BJ (cell line): ENCODE measurements around the gene KATNBL1. TPM values are rescaled to one million over a fixed set of nuclear protein-coding genes. Genes with fewer than 3 reads are reported as not detected.

Experiments used
- CTCF ChIA-PET: fragments of 350-600 bp; formaldehyde crosslinking; extraction: SDS; loops from one replicate; lab custom pipeline; 2021; ENCODE audit warnings: antibody characterized with exemption, inconsistent platforms; lab: Yijun Ruan, JAX
- POLR2A ChIA-PET: fragments of 300-600 bp; sonication (Branson Sonifier 250); formaldehyde crosslinking; extraction: SDS; loops from one replicate; lab custom pipeline; 2021; ENCODE audit warnings: antibody characterized with exemption; lab: Charles Lee
- DNase-seq: peaks from one replicate; pipeline ENCODE4 v3.0.0-alpha.2; 2011; ENCODE audit warnings: low read depth
- H3K27me3 ChIP-seq: 2 replicates; pipeline ENCODE4 v1.6.0; 2011; ENCODE audit warnings: low read length; ENCODE audit not compliant: control insufficient read depth, insufficient read depth
- H3K36me3 ChIP-seq: 2 replicates; pipeline ENCODE4 v1.5.1; 2011; ENCODE audit warnings: low read length; ENCODE audit not compliant: control insufficient read depth, insufficient read depth
- H3K4me3 ChIP-seq: 2 replicates; pipeline ENCODE4 v1.5.1; 2011; ENCODE audit warnings: low read depth, mild to moderate bottlenecking, control low read depth, low read length
- polyA plus RNA-seq: library from polyadenylated mRNA; depleted of rRNA; stranded (reverse); fragments of >200 nt; gene quantifications from 2 replicates; pipeline ENCODE4 v1.2.3, GENCODE V29; 2011
- TF ChIP-seq, protein P1 (sequence below): IDR thresholded peaks from 2 replicates; pipeline ENCODE4 v1.5.1; 2011; ENCODE audit warnings: low read depth, mild to moderate bottlenecking, control low read depth, inconsistent platforms, low read length, moderate library complexity; ENCODE audit not compliant: insufficient read depth

Gene KATNBL1
- polyA plus RNA-seq, 1 experiment, result 17.3 TPM

DNA sequence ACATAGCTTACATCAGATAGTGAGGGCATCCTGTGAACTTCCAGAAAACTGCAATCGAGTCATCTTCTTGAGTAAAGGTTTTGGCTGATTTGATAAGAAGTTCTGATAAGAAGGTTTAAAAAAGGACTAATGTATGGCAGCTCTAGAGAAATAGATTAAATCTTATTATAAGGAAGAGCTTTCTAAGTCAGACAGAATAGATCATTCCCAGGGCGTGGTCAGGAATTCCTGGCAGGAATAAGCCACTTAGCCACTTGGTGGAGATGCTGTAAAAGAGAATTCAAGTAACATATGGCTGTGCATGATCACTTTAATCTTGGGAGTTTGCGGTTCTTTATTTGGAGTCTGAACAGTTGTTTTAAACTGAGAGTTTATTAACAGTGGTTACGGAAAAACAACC lies 90.6 kb downstream of the KATNBL1 start:
- Histone ChIP-seq H3K27me3 (no peaks in the 10 kb centered on the region; the same call in 1 of the 2 replicates), H3K36me3 (no peaks in the 10 kb centered on the region), H3K4me3 (no peak overlapping the region)
- TF ChIP-seq, protein P1, sequence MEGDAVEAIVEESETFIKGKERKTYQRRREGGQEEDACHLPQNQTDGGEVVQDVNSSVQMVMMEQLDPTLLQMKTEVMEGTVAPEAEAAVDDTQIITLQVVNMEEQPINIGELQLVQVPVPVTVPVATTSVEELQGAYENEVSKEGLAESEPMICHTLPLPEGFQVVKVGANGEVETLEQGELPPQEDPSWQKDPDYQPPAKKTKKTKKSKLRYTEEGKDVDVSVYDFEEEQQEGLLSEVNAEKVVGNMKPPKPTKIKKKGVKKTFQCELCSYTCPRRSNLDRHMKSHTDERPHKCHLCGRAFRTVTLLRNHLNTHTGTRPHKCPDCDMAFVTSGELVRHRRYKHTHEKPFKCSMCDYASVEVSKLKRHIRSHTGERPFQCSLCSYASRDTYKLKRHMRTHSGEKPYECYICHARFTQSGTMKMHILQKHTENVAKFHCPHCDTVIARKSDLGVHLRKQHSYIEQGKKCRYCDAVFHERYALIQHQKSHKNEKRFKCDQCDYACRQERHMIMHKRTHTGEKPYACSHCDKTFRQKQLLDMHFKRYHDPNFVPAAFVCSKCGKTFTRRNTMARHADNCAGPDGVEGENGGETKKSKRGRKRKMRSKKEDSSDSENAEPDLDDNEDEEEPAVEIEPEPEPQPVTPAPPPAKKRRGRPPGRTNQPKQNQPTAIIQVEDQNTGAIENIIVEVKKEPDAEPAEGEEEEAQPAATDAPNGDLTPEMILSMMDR, result 0 out of 2 replicates have a peak, but pooled peaks have one; percentile 18
- CTCF ChIA-PET, result interaction anchor here (1.5 to 1.8 kb wide), 3 partner anchors 9 to 248 kb away, joined by 5 to 13 read pairs (median 6); partner anchors contain the start of gene LPCAT4
- POLR2A ChIA-PET, result interaction anchor here (0.6 kb wide), 1 partner anchor 15 kb away, joined by 3 read pairs; no protein-coding TSS in a partner anchor
- no peak for DNase-seq

DNA sequence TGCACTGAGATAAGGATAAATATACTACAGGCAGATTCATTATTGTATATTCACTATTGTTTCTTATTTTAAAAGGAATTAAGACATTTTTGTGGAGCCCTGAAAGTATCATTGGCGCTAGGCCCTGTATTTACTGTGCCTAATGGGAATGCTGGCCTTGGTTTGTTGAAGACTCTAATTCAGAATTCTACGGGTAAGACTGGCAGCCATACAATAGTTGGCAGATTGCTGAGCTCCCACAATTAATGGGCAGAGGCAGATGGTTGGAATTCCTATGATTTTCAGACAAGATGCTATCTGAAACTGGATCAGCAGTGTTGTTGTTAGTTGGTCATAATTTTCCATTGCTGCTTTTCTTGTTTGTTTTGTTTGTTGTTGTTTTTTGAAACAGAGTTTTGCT lies 93.3 kb downstream of the KATNBL1 start:
- no peaks in the 10 kb centered on the region for H3K36me3 ChIP-seq
- ChIA-PET POLR2A (no interaction called here), CTCF (interaction anchor here (1.0 kb wide), 1 partner anchor 93 kb away, joined by 5 read pairs; the partner anchor contains the start of gene KATNBL1)
- H3K27me3 ChIP-seq, result no peaks in the 10 kb centered on the region; the same call in 1 of the 2 replicates
- TF ChIP-seq, protein P1, result no peak
- H3K4me3 ChIP-seq, result no peak overlapping the region
- no peak for DNase-seq

DNA sequence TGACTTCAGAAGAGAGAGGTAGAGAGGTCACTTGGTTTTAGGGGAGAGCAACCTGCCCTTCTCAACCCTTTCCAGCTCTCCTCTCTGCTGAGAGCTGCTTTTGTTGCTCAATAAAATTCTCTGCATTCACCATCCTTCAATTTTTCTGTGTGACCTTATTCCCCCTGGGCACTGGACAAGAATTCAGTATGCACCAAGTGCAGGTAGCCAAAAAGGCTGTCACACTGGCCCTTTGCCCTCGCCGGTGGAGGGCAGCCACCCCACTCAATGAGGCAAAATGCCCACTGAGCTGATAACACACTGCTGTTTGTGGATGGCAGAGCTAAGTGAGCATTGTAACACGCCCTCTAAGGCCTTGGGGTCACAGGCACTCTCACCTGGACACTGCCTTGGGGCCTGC lies 95.2 kb downstream of the KATNBL1 start:
- POLR2A ChIA-PET, result no interaction called here

DNA sequence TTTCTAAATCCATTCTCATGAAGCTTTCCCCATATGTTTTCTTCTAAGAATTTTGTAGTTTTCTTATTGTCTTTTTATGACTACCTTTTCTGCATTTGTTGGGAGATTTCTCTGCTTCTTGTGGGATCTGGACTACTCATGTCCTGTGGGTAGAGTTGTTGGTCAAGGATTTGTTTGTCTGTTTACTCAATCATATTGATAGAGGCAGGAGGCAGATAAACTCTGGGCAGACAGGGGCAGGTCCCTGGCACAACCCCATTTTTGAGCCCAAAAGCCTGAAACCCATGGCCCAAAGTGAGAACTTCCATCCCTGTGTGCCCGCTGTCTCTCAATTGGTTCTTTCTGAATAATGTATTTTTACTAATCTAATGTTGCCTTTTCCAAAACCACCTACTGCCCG lies 95.7 kb downstream of the KATNBL1 start:
- Histone ChIP-seq H3K36me3 (no peaks in the 10 kb centered on the region), H3K4me3 (no peak overlapping the region), H3K27me3 (no peaks in the 10 kb centered on the region; the same call in 1 of the 2 replicates)
- no peak for DNase-seq
- TF ChIP-seq, protein P1, result no peak
- POLR2A ChIA-PET, result no interaction called here
- CTCF ChIA-PET, result interaction anchor here (1.4 to 8.2 kb wide), 2 partner anchors 96 to 254 kb away, joined by 4 to 124 read pairs; partner anchors contain the start of gene KATNBL1

More for the DNA sequence above, 95.2 kb downstream of the KATNBL1 start:
- Histone ChIP-seq H3K36me3 (no peaks in the 10 kb centered on the region), H3K27me3 (no peaks in the 10 kb centered on the region; the same call in 1 of the 2 replicates), H3K4me3 (no peak overlapping the region)
- CTCF ChIA-PET, result interaction anchor here (0.6 to 8.2 kb wide), 3 partner anchors 33 to 253 kb away, joined by 4 to 124 read pairs (median 4); partner anchors contain the start of gene KATNBL1
- no peak for DNase-seq
- TF ChIP-seq, protein P1, result no peak

DNA sequence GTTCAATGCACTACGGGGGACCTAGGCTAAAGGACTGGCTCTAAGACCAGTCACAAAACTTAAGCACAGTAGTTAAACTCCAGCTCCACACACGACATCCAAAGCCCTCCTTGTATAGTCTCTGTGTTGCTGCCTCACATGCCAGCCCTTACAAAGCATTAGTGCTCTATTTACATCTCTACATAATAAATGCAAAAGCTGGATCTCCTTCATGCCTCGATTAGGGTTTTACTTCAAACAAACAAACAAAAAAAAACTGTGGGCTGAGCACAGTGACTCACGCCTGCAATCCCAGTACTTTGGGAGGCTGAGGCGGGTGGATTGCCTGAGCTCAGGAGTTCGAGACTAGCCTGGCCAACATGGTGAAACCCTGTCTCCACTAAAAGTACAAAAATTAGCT lies 98.4 kb downstream of the KATNBL1 start:
- ChIA-PET CTCF (interaction anchor here (0.6 to 8.2 kb wide), 6 partner anchors 11 to 256 kb away, joined by 3 to 124 read pairs (median 4); partner anchors contain the start of genes KATNBL1 and LPCAT4), POLR2A (no interaction called here)
- no peak for DNase-seq
- no peak overlapping the region for H3K4me3 ChIP-seq
- no peaks in the 10 kb centered on the region for H3K36me3 ChIP-seq
- H3K27me3 ChIP-seq, result no peaks in the 10 kb centered on the region; the same call in 1 of the 2 replicates
- TF ChIP-seq, protein P1, result no peak
